ENCODE data around the gene DNAH17.

DNAH17 gene

DNA sequence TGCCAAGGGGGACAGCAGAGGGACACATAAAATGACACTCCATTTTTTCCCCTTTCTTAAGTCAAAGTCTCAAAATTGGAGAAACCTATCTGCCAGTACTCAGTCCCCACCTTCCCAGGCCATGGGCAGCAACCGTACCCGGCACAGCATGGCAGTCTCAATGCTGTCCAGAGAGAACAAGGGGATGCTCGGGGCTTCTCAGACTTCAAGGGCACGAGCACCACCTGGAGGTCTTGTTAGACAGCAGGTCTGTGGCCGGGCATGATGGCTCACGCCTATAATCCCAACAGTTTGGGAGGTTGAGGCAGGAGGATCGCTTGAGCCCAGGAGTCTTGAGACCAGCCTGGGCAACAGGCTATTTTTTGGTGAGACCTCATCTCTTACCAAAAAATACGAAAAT is 3.2 kb downstream of the DNAH17 start:
- DNase-seq: no peak

DNA sequence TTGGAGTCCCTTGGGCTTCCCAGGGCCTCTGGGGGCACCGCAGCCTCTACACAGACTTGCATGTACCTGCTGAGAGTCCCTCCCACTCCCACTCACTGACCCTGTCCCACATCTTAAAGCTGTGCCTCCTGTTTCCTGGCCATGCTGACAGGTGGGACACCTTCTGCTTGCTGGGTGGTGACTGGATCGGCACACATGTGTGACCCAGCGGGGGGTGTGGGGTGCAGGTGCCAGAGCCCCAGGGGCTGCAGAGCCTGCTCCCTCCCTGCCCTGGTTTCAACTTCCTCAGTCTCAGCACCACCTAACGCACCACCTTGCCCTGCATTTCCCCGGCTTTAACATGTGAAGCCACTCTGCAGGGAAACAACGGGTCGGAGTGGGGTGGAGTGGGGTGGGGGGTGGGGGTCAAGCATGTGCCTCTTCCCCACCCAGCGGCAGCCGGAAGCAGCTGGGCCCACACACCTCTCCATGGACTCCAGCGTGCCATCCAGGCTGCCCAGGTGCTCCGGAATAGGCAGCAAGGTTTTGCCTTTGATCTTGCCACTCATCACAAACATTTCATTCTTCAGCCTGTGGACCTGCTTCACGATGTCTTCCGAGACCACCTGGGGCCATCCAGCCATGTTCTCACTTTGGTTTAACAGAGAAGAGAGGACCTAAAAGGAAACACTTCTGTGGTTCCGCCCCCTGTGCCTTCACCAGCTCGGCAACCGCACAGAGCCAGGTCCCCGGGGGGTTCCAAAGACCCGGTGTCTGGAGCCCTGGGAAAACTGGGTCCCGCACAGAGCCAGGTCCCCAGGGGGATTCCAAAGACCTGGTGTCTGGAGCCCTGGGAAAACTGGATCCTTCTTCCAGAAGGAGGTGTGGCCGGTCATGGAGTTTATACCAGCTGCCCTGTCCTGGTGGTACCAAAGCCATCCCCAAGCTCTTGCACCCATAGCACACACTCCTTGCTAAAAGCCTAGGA is 4.7 kb downstream of the DNAH17 start:
- DNase-seq: no peak

DNA sequence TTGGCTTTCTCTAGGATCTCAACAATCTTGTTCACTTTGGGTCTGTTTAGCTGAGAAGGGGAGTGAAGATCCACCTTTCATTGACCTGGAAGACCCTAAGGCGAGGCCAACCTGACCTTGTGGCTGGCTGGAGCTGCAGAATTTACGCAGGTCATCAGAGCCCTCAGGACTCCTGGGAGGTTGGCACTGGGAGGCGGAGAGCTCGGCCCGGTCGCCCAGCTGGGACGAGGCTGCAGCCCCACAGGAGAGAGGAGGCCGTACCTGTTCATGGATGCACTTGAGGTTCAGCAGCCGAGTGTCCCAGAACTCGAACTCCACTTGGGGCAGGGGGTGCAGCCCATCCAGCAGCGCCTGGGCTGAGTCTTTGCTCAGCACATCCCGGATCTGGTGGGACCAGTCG is 5.9 kb downstream of the DNAH17 start:
- DNase-seq: no peak

DNA sequence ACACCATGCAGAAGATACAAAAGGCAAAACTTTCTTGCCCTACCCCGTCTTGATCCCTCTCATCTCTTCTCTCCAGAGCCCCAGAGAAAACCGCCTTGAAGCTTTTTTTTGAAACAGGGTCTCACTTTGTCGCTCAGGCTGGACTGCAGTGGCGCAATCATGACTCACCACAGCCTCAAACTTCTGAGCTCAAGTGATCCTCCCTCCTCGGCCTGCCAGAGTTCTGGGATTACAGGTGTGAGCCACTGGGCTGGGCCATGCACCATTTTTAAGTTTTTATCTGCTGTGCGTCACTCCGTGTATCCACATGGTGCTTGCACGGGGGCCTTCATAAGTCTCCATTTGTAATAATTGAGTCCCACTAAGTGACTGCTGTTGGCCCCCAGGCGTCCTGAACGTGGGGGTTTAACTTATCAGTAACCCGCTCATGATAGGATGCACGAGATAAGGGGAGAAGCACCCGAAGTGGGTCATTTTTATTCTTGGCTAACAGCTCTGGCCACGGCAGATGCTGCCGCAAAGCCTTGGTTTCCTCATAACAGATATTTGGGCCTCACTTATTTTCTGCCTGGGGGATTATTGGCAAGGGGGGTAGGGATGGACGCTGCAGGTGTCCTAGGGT is 8.6 kb downstream of the DNAH17 start:
- no peak for DNase-seq

DNA sequence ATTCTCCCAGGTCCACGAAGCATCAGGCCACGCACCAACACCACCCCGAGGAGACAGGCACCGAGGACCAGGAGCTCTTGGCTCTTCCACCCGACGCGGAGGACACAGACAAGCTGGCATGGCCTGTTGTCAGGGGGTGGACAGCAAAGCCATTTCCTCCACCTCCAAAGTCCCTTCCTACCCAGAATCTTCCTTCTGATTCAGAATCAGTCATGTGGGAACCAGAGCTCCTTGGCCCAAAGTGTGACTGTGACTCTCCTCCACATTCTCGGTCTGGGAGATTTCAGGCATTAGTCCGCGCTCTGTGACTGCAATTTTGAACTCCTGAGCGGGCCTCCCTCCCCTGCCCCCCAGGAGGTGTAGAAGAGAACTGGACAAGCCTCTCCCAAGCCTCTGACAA is 9.2 kb downstream of the DNAH17 start:
- no peak for DNase-seq

- DNase-seq: no peak
These were observed 10.2 kb downstream of the DNAH17 start for GRCh38 chr17:78566947-78567346.

DNA sequence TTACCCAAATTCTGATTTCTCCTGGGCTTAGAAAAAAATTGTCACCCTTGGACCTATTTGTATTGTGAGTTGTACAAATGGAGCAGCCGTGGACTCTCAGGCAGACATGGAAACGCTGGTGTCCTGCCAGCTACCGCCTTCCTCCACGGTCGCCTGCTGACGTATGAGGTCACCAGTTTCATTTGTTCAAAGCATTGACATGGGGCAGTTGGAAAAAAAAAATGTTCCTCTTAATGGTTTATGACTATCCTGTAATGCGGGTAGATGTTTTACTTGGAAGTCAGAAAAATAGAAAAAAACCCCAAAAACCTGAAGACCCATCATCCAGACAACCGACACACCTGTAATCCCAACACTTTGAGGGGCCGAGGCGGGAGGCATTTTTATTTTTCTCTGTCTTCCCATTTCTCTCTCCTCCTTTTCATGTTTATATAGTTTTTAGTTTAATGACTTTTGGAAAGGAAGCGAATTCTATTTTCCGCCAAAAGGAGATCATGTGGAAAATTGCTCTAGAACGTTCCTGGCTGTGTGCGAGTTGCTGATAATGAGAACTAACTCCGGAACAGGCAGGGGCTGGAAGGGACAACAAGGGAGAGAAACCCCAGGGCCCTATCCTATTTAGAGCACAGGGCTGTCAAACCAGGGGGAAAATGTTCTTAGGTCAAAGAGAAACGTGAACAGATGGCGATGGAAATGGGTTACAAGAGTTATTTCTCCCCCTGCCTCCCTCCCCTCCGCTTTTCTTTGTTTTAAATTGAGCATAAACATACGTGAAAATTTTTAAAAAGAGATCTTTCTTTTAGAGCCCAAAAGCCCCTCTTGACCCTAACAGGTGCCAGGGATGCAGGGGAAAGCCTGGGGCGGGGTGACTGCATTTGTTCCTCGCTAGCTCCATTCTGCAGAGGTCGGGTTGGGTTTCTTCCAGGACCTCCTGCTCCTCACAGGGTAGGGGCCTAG is 13.7 kb downstream of the DNAH17 start:
- DNase-seq: no peak

DNA sequence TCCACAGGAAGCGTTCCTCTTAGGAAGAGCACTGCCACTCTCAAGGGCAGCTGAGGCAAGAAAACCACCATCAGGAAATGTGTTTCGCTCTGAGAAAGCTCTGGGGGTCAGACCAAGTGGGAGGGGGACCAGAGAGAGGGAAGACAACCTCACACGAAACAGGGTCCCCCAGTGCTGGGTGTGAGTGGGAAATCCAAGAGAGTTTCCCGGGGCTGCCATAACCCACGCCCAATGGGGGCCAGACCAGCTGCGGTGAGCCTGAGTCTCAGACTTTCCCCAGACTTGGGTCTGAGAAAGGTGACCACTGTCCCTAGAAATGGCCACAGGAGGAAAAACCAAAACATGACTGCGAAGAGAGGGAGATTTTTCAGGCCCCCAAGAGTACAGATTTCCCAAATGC is 14.5 kb downstream of the DNAH17 start:
- DNase-seq: no peak

GRCh38 chr17:78561166-78561565 is 16.0 kb downstream of the DNAH17 start:
- DNase-seq: no peak

DNA sequence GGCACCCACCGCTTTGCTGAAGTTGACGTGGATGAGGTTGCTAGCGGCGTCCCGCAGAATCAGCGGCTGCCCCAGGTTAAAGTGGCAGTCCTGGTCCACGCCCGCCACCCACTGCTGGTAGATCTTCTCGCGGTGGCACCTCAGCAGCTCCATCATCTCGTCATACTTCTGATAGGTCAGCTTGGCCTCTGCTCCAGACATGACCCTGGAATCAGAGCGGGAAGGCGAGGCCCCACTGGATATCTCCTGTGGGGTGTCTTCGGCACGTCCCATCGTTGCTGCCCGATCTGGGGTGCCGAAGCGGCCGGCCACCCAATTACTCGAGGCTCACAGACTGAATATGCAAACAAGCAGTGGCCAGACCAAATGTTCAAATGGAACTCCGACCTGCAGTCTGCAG is 16.5 kb downstream of the DNAH17 start:
- DNase-seq: no peak

DNA sequence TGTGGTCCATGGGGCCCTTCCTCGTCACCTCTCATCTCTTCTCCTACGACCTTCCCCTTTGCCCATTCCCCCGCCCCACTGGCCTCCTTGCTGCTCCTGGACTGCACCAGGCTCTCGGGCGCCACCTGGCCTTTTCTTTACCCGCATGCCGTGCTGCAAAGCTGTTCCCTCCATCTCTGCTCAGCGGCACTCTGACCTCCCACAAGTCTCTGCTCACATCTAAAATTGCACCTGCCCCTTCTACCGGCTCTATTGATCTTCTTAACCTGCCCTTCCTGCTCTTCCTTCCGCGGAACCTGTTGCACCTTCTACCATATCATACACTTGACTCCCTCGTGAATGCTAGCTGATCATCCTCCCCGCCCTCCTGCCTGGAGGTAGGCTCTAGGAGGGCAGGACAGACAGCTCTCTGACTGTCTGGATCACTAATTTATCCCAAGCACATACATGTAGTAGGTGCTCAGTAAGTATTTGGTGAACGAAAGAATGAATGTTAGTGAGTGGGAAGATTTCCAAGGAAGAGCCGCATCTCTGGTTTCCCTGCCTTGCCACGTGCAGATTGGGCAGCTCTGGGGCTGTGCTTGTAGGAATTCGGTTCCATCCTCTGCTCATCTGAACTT is 17.3 kb downstream of the DNAH17 start:
- no peak for DNase-seq

DNA sequence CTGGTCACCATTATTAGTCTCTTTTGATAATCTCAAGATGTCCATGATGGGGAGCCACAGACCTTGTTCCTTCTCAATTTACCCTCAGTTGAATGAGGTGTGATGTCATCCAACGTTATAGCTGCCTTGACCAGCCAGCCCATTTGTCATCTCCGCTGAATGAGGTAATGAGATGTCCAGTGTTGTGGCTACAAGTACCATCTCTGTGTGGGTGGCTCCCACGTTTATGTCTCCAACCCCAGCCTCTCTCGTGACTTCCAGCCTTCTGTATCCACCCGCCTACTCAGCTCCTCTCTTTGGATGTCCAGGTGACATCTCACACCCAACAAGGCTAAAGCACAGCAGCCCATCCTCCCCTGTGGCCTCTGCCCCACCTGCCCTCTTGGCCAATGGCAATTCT is 18.2 kb downstream of the DNAH17 start:
- DNase-seq: no peak

- peak; percentile 25 for DNase-seq
These were observed 18.9 kb downstream of the DNAH17 start for GRCh38 chr17:78558181-78558850.

DNA sequence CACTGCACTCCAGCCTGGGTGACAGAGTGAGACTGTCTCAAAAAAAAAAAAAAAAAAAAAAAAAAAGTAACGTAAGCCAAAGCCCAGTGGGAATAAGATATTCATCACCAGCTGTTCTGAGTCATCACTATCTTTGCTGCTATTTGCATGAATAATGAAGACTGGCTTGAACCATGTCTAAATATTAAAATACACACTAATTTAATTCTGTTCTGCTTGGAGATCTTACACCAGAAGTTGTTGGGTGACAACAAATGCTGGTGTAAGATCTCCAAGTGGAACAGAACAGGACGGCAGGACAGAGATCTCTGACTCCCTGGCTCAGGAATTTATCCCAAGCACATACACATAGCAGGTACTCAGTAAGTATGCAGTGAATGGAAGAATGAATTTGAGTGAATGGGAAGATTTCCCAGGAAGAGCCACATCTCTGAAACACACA is 19.6 kb downstream of the DNAH17 start:
- DNase-seq: no peak

DNA sequence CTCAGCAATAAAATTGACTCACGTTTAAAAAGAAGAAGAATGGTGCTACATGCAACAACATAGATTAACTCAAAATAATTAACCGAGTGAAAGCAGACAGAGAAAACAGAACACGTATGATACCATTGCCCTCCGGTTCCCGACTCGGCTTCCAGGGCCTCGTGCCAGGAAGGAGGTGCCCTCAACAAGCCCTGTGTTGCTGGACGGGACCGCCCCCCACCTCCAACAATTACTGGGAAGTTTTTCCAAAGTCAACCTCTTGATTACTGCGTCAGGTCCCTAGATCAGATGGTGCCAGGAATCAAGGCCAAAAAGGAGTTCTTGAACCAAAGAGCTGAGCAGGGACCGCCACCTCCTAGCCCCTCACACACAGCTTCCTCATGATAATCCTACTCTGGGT is 20.4 kb downstream of the DNAH17 start:
- DNase-seq: no peak

DNA sequence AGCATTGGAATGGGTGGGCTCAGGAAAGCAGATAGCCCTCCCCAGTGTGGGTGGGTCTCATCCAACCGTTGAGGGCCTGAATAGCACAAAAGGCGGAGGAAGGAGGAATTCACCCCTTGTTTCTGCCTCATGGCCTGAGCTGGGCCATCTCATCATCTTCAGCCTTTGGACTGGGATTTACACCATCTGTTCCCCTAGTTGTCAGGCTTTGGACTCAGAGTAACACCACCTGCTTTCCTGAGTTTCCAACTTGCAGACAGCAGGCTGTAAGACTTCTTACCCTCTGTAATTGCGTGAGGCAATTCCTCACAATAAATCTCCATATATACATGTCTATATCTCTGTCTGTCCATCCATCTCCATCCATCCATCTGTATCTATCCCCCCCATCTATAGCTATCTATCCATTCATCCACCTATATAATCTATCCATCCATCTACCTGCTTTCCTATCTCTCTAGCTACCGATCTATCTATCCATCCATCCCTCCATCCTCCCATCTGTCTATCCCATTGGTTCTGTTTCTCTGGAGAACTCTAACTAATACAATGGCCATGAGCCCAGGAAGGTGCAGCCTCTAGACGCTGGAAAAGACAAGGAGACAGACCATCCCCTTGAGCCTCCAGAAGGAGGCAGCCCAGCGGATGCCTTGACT is 21.3 kb downstream of the DNAH17 start:
- DNase-seq: no peak

DNA sequence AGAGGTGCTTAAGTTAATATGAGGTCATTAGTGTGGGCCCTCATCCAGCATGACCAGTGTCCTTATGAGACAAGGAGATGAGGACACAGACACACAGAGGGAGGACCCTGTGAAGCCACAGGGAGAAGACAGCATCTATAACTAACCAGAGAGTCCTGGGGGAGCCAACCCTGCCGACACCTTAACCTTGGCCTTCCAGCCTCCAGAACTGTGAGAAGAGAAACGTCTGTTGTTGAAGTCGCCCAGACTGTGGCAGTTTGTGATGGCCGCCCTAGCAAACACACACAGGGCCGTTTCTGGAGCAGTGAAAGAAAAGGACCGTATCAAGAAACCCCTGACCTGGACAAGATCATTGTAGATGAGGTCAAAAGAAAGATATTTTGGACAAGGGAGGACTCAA is 26.7 kb downstream of the DNAH17 start:
- no peak for DNase-seq

DNA sequence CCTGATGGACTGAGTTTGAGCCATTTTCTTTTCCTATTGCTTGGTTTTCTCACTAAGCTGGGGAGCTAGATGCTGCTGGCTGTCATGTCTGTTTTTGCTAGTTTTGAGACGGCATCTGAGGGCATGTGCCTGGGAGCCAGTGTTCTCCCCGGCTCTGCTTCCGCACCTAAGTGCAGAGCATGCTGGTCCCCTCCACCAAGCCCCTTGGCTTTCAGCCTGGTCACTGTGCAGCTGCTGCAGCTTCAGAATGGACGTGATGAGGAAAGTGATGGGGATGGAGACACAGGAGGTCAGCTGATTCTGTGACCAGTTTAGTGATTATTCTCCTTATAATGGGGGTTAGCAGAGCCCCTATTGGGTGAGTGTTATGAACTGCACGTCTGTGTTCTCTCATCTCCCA is 28.5 kb downstream of the DNAH17 start:
- DNase-seq: no peak

DNA sequence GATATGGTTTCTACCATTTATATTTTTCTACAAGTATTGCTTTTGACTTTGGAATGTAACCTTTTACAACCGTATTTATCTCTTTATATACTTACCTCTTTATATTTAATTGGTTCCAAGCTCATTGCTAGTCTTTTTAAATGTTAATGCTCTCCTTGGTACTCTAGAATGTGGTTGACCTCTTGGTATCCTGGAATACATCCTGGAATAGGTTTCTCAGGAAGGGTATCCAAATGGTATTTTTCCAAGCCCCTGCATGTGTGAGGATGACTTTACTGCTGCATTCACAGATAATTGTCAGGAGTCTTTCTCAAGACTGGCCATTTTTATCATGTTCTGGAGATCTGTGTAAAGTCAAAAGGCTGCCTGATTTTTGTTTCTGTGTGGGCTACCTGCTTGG is 30.2 kb downstream of the DNAH17 start:
- DNase-seq: no peak

- DNase-seq: no peak
These were observed 30.7 kb downstream of the DNAH17 start for GRCh38 chr17:78546476-78546875.
